NCI-H1694 treated with DMSO at 0.1 percent for 48 hours (cell line): ENCODE measurements around the gene DPF1.
A peak's percentile ranks its signal among the peaks of the same experiment; 100 is the strongest.
"Not testable (repeated sequence)": the region's sequence is repeated elsewhere in the genome, so short reads cannot be mapped to it uniquely, and the experiment has no call there.

Experiments used
- DNase-seq: peaks from one replicate; lab custom pipeline; 2025; lab: John Stamatoyannopoulos, UW

The DPF1 gene

GRCh38 chr19:38250821-38251563, 27.0 kb upstream of the DPF1 start:
- DNase-seq = peak; percentile 87

GRCh38 chr19:38250428-38250820, 26.4 kb upstream of the DPF1 start:
- DNase-seq = no peak

GRCh38 chr19:38248421-38248820, 24.4 kb upstream of the DPF1 start:
- no peak for DNase-seq

- no peak for DNase-seq
These were observed 23.8 kb upstream of the DPF1 start for GRCh38 chr19:38247734-38248268.

- DNase-seq = no peak
These were observed 23.1 kb upstream of the DPF1 start for GRCh38 chr19:38247126-38247525.

GRCh38 chr19:38245826-38246498, 21.9 kb upstream of the DPF1 start:
- no peak for DNase-seq

- DNase-seq = no peak
These were observed 19.3 kb upstream of the DPF1 start for GRCh38 chr19:38243279-38243673.

- no peak for DNase-seq
These were observed 15.8 kb upstream of the DPF1 start for GRCh38 chr19:38239816-38240215.

- DNase-seq = no peak
These were observed 10.6 kb upstream of the DPF1 start for GRCh38 chr19:38234615-38235014.

GRCh38 chr19:38233740-38234251, 9.8 kb upstream of the DPF1 start:
- DNase-seq = peak; percentile 60

GRCh38 chr19:38231918-38232317, 7.9 kb upstream of the DPF1 start:
- DNase-seq = no peak

GRCh38 chr19:38230506-38231133, 6.6 kb upstream of the DPF1 start:
- not testable (repeated sequence) for DNase-seq

GRCh38 chr19:38229585-38230073, 5.6 kb upstream of the DPF1 start:
- DNase-seq = peak; percentile 94

- DNase-seq = peak; percentile 22
These were observed 4.7 kb upstream of the DPF1 start for GRCh38 chr19:38228491-38229439.

GRCh38 chr19:38228005-38228377, 4.0 kb upstream of the DPF1 start:
- DNase-seq = no peak

- DNase-seq = no peak
These were observed 3.4 kb upstream of the DPF1 start for GRCh38 chr19:38227287-38228004.

- not testable (repeated sequence) for DNase-seq
These were observed 819 bp upstream of the DPF1 start for GRCh38 chr19:38224863-38225218.

GRCh38 chr19:38223617-38224013, 407 bp downstream of the DPF1 start:
- DNase-seq = no peak

- DNase-seq = no peak
These were observed 901 bp downstream of the DPF1 start for GRCh38 chr19:38223119-38223523.

GRCh38 chr19:38221919-38222830, 1.8 kb downstream of the DPF1 start:
- DNase-seq = no peak
